Measurements from ENCODE around the gene RDH8.

RDH8 gene

DNA sequence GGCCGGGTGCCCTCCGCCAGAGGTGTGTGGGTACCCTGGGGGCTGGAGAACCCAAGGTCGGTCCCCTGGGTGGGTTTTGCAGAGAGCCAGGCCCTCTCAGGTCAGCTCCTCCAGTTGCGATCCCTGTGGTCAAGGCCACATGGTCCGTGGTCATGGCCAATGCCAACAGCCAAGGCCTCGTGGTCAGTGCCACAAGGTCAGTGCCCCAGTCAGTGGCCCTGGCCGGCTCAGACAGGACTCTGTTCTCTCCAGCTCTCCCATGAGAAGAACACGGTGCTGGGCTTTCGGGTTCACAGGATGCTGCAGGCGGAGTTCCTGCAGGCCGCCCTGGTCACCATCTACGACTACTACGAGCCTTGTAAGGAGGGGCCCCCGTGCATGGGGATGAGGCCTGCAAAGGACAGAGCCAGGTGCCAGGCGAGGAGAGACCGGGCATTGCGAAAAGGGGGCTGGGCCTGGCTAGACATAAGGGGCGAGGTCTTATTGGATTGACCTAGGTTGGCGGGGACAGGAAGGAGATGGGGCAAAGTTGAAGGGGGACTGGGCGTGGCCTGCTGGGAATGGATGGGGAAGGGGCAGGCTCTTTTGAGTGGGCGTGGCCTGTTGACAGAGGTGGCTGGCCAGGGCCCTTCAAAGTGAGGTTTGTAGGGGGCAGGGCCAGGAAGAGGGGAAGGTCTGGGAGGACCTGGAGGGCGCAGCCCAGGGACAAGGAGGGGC, 57.6 kb downstream of the RDH8 start:
- Histone ChIP-seq H3K36me3 (ENCODE audit: low read depth) (no peaks in the 10 kb centered on the region), H3K9me3 (ENCODE audit: severe bottlenecking) (no peaks in the 10 kb centered on the region), H3K27me3 (ENCODE audit: insufficient read depth, poor library complexity, severe bottlenecking) (no peaks in the 10 kb centered on the region), H3K4me3 (ENCODE audit: severe bottlenecking) (no peak overlapping the region), H3K4me1 (ENCODE audit: insufficient read depth, poor library complexity, severe bottlenecking) (no peaks in the 10 kb centered on the region), H3K27ac (ENCODE audit: poor library complexity, severe bottlenecking) (no peak overlapping the region)
- no peak for TF ChIP-seq CTCF (IDR thresholded peaks at IDR 0.05; ENCODE audit: poor library complexity, severe bottlenecking)
- ATAC-seq (ENCODE audit: low read depth) = no peak
- no peak for DNase-seq (ENCODE audit: low spot score)

All from RWPE2 (cell line).